G401.6 (cell line): ENCODE data around the gene ANG.

Experiments
- FAIRE-seq: peaks from 2 replicates; lab custom pipeline; 2012; peaks lifted over from hg19 to GRCh38; lab: Jason Lieb, UNC

ANG gene

DNA sequence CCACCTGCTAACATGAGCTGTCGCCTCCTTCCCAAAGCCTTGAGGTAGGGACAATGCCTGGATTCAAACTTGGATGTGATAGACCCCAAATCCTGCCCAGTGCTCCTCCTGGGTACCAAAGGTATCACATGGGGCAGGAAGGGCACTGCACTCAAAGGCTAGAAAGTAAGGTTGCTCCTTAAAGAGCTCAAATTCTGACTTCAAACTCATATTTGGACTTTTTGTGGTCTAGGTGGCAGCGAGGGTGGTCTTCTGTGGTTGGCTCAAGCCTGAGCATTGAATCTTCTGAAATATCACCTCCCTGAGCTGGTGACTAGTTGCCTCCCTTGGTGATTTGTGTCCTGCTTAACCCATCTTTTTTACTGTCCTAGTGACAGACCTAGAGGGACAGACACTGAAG is 12.5 kb upstream of the ANG start:
- no peak for FAIRE-seq

- no peak for FAIRE-seq
These were observed 8.7 kb upstream of the ANG start for GRCh38 chr14:20679907-20680306.

DNA sequence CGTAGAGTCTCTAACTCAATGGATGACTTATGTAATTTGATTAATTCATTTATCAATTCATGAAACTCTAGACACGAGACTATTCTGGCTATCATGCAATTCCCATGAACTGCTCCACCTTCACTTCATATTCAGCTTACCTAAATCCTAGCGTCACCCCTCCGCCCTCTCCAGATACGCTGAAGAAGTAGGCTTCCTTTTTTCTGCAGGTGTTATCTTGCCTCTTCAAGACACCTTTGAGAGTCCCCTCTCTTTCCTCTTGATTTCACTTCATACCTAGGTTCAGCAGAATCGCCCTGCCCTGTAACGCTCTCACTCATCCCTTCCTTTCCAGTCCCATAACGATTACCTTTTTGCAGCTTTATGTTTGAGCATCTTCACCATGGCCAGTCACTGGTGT is 8.2 kb upstream of the ANG start:
- FAIRE-seq: no peak

DNA sequence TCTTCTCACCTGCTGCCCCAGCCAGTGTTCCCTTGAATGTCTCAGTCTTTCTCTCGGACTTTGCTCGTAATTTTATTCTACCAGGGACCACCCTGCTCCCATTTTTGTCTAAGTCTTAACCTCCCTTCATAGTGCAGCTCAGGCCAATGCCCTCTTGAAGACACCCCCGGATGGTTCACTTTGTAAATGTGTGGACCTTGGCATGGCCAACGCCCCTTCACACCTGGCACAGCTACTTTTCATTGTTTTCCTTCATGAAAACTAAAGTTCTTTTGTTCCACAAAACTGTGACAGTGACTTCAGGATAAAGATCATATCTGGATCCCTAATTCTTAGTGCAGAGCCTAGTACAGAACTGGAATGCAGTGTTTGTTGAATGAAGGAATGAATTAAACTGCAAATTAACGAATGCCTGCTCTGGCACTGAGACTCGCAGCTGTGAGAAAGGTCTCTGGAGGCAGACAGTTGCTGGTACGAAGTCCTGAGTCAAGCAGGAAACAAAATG is 7.7 kb upstream of the ANG start:
- FAIRE-seq: no peak

DNA sequence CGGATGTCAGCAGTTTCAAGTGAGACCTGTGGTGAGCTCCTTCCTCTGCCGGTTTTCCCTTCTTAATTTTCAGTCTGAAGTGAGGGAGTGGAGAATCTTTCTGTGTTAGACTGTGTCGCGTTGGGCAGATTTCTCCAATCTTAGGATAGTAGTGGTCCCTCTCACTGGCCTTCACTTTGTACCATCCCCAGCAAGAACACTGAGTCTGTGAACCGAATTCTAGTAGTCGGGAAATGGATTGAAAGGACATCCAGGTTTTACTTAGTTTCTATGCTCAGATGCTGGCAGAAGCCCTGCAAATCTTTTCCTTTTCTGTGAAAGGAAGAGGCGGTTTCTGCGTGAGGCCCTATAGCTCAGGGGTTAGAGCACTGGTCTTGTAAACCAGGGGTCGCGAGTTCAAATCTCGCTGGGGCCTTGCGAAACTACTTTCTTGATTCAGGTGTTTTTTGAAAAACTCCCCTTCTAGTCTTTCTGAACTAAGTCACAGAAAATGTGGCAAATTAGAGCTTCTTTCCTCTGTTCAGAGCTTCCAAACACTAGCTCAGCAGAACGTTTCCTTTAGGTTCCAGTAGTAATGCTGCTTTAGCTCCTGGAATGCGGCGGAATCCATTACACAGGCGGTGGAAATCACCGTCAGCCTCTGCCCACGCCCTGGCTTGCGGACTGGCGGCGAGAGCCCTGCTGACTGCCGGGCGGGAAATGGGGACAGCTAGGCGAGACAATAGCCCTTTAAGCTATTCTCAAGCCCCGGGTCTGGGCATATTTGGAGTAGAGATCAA is 7.0 kb upstream of the ANG start:
- peak; percentile 79 for FAIRE-seq

DNA sequence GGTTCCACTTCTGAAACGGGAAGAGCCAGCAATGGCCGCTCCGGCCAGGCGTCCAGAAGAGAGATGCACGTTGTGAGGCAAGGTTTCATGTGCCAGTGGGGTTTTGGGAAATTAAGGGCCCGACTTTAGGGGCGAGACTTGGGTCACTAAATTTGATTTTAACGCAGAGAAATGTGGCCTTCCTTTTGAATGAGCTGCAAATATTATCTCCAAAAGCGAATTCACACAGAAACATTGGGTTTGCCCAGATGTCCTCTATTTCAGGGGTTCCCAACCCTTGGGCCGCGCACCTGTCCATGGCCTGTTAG is 6.5 kb upstream of the ANG start:
- no peak for FAIRE-seq

DNA sequence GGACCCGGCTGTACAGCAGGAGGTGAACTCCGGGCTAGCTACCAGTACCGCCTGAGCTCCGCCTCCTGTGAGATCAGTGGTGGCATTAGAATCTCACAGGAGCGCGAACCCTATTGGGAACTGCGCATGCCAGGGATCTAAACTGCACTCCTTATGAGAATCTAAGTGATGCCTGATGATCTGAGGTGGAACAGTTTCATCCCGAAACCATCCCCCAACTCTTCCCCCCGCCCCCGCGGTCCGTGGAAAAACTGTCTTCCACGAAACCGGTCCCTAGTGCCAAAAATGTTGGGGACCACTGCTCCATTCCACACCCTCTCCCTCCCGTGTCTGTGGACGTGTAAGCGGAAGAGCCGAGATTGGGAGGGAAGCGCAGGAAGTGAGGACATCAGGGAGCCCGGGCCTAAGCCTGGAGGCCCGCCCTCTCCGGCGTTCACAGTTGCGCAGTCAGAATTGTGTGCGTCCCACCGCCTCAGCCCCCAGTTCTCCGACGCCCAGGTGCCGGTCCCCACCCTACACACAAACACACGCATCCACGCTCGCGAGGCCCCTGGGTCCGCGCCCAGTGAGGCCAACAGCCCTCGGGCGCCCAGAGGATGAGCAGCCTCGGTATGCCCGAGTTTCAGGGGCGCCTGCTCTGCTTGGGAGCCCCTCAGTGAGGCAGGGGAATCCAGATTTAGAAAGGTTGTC is 6.0 kb upstream of the ANG start:
- peak; percentile 6 for FAIRE-seq

DNA sequence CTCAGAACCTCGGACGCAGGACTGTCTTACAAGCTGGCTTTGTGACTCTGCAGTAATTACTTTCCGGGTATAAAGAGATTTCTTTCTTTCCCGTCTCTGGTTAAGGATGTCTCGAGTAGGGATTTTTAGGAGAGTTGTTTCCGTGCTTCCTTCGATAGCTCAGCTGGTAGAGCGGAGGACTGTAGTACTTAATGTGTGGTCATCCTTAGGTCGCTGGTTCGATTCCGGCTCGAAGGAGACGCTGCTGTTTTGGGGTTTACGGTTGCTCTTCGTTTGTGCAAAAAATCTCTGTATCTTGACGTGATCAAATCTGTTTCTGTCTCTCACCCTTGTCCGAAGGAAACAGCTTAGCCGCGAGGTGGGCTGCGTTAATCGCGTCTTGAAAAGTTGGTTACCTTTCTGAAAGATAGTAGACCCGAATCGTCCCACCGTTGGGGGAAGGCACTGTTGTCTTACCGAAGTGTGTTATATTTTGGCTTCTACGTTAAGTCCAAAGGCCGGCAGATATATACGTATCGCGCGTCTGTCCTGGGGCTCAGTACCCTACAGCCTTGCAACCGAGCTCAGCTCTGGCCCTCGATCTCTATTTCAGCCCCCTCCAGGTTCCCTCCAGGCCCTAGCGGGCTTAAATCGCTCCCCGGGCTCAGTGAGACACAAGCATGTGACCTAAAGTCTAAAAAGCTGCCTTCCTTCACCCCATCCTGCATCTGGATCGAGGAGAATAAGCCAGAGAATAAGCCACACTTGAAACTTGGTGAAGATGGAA is 5.3 kb upstream of the ANG start:
- peak; percentile 69 for FAIRE-seq

DNA sequence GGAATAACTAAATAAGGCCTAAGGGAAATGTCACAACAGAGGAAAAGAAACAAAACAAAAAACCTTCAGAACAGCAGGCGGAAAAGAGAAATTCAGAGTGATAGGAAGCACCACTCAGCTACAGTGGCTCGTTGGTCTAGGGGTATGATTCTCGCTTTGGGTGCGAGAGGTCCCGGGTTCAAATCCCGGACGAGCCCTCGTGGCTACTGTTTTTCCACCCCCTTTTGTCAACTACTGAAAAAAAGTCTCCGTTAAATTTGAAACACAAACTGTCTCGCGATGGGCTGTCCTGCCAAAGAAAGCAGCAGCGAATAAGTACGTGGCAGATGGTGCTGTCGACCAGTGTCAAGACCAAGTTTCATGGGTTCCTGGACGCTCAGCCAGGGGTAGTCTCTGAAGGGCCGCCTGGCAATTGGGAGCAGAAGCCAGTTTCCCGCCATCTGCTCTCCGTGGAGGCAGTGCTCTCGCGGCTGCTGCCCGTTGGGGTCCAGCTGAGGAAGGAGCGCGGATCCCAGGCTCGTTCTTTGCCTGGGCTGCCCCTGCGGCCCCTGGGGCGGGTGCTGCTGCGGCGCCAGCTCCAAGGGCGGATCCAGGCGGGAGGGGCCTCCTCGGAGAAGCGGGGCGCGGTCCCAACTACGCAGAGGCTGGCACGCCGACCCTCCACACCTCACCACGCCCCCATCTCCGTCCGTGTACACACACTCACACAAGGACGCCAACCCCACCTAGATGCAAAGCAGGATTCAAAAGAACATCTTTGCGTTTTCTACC is 4.5 kb upstream of the ANG start, which contains the start of gene RNASE4:
TSS of gene RNASE4 (plus strand) at position 670 of the 771 bp plus-strand sequence. CDS start 14,812 bp downstream, outside the sequence.
- peak; percentile 82 for FAIRE-seq

DNA sequence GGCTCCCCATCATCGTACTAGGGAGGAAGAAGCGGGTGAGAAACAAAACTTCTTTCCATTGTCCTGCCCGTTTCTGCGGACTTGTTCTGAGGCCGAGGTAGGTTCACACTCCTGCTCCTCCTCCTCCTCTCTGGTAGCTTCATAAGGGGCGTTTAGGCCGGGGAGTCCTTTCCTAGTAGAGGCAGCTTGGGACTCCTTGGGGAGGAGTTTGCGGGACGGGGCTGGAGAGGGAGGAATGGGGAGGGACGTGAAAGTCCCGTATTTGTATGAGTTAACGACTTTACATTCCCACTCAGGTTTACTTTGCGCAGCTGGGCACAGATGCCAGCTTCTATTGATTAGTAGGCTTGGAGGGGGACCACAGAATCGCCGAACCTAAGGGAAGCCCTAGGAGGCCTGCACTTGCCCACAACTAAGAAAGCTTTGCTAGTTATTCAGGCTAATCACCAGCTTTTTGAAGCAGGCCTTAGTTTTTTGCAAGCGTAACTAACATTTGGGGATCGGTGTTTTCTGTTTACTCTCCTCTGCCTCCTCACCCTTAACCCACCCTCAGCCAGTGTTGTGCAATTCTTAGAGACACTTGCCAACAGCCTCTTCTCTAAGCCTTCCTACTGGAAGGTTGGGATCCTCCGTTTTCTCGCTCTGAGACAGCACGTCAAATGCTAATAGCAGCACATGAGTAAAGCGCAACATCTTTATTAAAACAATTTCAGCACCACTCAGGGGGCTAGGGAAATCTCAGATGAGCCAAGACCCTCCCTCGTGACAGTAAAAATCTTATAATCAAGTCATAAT is 3.7 kb upstream of the ANG start:
- FAIRE-seq: no peak

DNA sequence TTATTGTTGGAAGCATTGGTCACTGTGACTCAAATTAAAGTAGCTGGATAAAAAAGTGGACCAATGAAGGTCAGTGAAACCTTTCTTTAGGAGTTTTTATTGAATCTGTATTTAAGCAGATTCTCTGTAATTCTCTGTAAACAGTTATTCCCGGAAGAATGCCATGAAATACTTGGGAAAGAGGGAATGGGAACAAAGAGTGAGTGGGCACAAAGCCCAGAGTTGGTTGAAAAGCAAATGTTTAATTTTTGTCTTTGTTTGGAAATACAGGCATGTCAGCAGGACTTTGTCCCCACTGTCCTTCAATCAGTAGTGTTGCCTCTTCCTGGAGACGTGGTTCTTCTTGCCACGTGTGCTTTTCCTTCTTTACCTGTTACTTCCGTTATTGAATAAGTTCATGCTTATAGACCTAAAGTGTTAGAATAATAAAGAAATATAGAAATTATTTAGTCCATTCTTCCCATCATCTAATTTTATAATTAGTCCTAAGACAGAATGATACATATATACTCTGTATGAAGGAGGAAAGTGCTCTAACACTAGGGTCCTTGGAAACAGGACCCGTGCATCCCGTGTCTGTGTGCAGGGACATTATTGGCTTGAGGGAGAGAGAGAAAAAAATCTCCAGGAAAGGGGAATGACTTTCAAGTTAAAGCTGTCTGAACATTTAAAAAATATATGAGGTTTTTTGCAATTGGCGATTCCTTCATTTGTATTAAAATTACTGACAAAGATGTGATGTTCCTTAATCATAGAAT is 2.0 kb upstream of the ANG start:
- no peak for FAIRE-seq

DNA sequence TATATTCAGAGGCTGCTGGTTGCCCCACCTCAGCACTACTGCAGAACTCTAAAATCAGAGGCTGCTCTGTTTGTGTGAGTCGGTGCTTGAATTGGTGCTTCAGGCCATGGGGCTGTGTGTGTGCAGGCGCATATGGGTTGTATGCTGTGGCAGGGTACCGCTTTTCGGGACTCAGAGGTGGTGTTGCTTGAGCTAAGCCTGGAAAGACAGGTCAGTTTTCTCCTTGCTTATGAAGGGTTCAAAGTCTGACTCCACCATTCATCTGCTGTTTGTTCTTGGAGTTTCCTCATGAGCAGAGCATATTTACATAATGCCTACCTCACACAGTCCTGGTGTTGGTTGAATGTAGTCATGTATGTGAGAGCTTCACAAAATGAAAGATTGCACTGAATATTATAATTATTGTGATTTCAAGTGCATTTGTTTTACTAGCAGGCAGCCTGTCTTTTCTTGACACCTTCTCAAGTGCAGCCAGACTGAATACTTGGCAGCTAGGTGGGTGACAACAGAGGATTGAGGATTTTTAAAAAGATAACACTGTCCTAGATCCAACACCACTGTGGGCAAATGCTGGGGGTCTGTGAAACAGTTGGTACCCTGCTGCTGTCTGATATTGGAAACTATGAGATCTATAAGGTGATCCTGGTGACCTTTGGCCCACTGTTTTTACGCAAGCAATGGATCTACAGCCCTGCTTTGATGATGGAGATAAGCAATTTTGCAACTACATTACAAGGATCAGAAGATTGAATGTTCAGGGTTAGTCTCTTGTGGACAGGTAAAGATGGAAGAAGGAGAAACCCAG is 1.0 kb upstream of the ANG start:
- FAIRE-seq: no peak

DNA sequence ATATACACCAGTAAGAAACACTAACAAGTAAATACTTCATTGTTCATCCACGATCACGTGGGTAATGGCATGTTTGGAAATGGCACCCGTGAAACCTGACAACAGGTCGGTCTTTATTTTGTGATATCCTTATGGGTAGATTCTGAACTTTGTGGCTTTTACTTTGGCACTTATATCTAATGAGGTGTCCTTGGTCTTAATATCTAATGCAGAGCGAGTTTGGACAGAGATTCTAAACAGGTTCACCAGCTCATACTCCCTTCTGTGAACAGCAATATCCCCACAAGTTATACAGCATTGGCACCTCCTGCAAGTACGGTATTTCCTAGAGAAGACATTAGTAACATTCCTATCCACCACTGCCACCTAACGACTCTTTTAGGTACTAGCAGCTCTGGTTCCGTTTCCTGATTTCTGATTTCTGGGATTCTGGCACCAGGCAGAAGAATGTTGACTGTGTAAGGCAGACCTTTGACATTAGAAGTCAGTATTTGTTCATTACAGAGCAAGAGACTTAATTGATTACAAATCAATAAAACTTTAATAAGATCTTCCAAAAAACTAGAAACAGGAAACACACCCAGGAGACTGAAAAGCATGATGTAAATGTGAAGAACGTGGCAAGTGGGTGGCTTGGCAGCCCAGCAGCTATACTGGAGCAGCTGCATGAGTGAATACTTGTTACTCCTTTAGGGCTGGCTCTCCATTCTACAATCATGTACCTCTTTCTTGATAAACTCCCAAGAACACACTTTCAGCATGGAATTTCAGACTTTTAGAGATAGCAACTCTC is 2.5 kb downstream of the ANG start:
- FAIRE-seq: peak; percentile 94

DNA sequence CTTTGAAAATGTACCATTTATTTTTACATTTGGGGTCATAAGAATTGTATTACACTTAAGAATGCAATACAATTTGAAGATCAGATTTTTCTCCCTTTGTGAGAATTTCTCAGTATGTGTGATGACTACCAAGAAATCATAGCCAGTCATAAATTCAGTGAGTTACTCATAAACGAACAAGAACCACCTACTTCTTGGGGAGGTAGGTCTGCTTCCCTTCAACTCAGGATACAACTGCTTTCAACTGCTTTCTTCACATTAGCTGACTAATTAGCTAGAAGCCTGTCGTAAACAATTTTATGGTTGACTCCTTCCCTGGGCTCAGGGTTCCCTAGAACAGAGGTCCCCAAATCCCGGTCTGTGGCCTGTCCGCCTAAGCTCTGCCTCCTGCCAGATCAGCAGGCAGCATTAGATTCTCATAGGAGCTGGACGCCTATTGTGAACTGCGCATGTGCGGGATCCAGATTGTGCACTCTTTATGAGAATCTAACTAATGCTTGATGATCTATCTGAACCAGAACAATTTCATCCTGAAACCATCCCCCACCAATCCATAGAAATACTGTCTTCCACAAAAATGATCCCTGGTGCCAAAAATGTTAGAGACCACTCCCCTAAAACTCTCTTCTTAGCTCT is 3.7 kb downstream of the ANG start:
- no peak for FAIRE-seq

- no peak for FAIRE-seq
These were observed 8.2 kb downstream of the ANG start for GRCh38 chr14:20696764-20697163.

- FAIRE-seq: peak; percentile 73
These were observed 8.9 kb downstream of the ANG start for GRCh38 chr14:20697273-20698017.

- FAIRE-seq: no peak
These were observed 9.4 kb downstream of the ANG start for GRCh38 chr14:20698018-20698329.

DNA sequence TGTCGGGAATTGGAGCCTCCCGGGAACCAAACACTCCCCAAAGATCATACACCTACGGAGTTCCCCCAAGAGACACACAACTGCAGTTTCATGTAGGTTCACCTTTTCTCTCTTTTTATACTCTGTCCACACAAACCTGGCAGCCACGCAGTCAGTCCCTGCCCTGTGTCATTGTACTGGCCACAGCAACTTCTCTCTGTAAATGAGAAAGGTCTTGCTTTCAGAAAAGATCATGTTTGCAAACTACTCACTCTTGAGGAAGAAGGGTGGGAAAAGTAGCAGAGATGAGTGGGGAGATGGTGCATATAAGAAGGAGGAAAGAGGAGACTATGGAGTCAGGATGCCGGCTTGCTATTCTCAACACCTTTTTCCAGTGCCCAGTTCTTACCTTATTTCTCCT is 10.4 kb downstream of the ANG start:
- no peak for FAIRE-seq
